CD14-positive monocyte (primary cell): Measurements from ENCODE around the gene CYP19A1. TPM values are rescaled to one million over a fixed set of nuclear protein-coding genes. Genes with fewer than 3 reads are reported as not detected.
A peak's percentile ranks its signal among the peaks of the same experiment; 100 is the strongest.

Experiments used
- DNase-seq, 3 donors: peaks; one replicate each; pipeline ENCODE4 v3.0.0-alpha.2; 2011 to 2022
- H2AFZ ChIP-seq: 2 replicates; pipeline ENCODE4 v1.6.0; 2012; ENCODE audit warnings: mild to moderate bottlenecking, low read depth, low read length, inconsistent platforms; ENCODE audit not compliant: insufficient read depth, poor library complexity, severe bottlenecking
- H3K27ac ChIP-seq, 2 donors: 1 replicate in 1 of 2; 2 replicates in 1 of 2; pipeline ENCODE4 v1.5.1; 2012 to 2013; ENCODE audit warnings: low read length in 2 of 2, control low read depth in 1 of 2, inconsistent platforms in 1 of 2, low read depth in 1 of 2, mild to moderate bottlenecking in 1 of 2
- H3K27me3 ChIP-seq, 2 donors: one replicate each; pipeline versions ENCODE4 v1.6.0 to v1.6.1; 2011 to 2013; ENCODE audit warnings: low read length in 2 of 2; ENCODE audit not compliant: control insufficient read depth in 2 of 2, insufficient read depth in 2 of 2
- H3K36me3 ChIP-seq, 2 donors: replicated peaks in 1 of 2; 1 replicate in 1 of 2; 2 replicates in 1 of 2; pipeline versions ENCODE4 v1.5.1 to v1.6.1; 2012 to 2013; ENCODE audit warnings: low read length in 2 of 2, control low read depth in 1 of 2, inconsistent platforms in 1 of 2, mild to moderate bottlenecking in 1 of 2; ENCODE audit not compliant: insufficient read depth in 2 of 2, control insufficient read depth in 1 of 2
- H3K4me1 ChIP-seq, 2 donors: 1 replicate in 1 of 2; 2 replicates in 1 of 2; pipeline versions ENCODE4 v1.5.1 to v1.6.1; 2012 to 2013; ENCODE audit warnings: low read length in 2 of 2, control low read depth in 1 of 2, inconsistent platforms in 1 of 2, mild to moderate bottlenecking in 1 of 2, moderate library complexity in 1 of 2; ENCODE audit not compliant: insufficient read depth in 2 of 2, control insufficient read depth in 1 of 2
- H3K4me2 ChIP-seq: replicated peaks from 2 replicates; pipeline ENCODE3; 2012; ENCODE audit warnings: low read length, moderate library complexity, mild to moderate bottlenecking; ENCODE audit not compliant: poor library complexity, severe bottlenecking; ENCODE audit errors: extremely low read depth
- H3K4me3 ChIP-seq, 3 experiments: fragments of 200-600 bp in 1 of 3; sonication (generic) in 1 of 3; replicated peaks in 1 of 3; 1 replicate in 2 of 3; 2 replicates in 1 of 3; pipeline ENCODE4 v1.5.1; 2011 to 2013; ENCODE audit warnings: low read length in 3 of 3, mild to moderate bottlenecking in 3 of 3, control low read depth in 2 of 3, low read depth in 2 of 3, inconsistent platforms in 1 of 3, moderate library complexity in 1 of 3
- H3K79me2 ChIP-seq: 2 replicates; pipeline ENCODE4 v1.6.0; 2012; ENCODE audit warnings: mild to moderate bottlenecking, control low read depth, inconsistent platforms, low read length, moderate library complexity; ENCODE audit not compliant: insufficient read depth
- H3K9ac ChIP-seq: 2 replicates; pipeline ENCODE4 v1.6.0; 2017; ENCODE audit warnings: low read length, mild to moderate bottlenecking; ENCODE audit not compliant: insufficient read depth, poor library complexity, severe bottlenecking
- H3K9me3 ChIP-seq, 2 donors: replicated peaks in 1 of 2; 1 replicate in 1 of 2; 2 replicates in 1 of 2; pipeline versions ENCODE4 v1.5.1 to v1.6.1; 2012 to 2013; ENCODE audit warnings: low read length in 2 of 2, control low read depth in 1 of 2; ENCODE audit not compliant: control insufficient read depth in 1 of 2, insufficient read depth in 1 of 2
- H4K20me1 ChIP-seq: 2 replicates; pipeline ENCODE4 v1.6.0; 2012; ENCODE audit warnings: mild to moderate bottlenecking, low read length, control low read depth, moderate library complexity; ENCODE audit not compliant: insufficient read depth
- H3K27ac Mint-ChIP-seq, 7 donors: one replicate each; pipeline ENCODE4 v1.8.0; 2020; ENCODE audit warnings: mild to moderate bottlenecking in 7 of 7, mixed read lengths in 7 of 7, moderate library complexity in 6 of 7, inconsistent platforms in 2 of 7
- H3K27me3 Mint-ChIP-seq, 3 donors: one replicate each; pipeline ENCODE4 v1.8.0; 2021 to 2022; ENCODE audit warnings: low read depth in 3 of 3, mild to moderate bottlenecking in 3 of 3, mixed read lengths in 3 of 3, moderate library complexity in 3 of 3, inconsistent platforms in 1 of 3
- H3K36me3 Mint-ChIP-seq, 2 donors: one replicate each; pipeline ENCODE4 v1.8.0; 2020; ENCODE audit warnings: mixed read lengths in 2 of 2, inconsistent platforms in 1 of 2, mild to moderate bottlenecking in 1 of 2
- H3K4me1 Mint-ChIP-seq: one replicate; pipeline ENCODE4 v1.8.0; 2020; ENCODE audit warnings: mild to moderate bottlenecking, mixed read lengths
- H3K4me3 Mint-ChIP-seq, 2 donors: one replicate each; pipeline ENCODE4 v1.8.0; 2020; ENCODE audit warnings: mild to moderate bottlenecking in 2 of 2, mixed read lengths in 2 of 2, moderate library complexity in 1 of 2
- H3K9me3 Mint-ChIP-seq, 7 donors: one replicate each; pipeline ENCODE4 v1.8.0; 2020 to 2022; ENCODE audit warnings: mixed read lengths in 7 of 7, mild to moderate bottlenecking in 6 of 7, moderate library complexity in 6 of 7, inconsistent platforms in 2 of 7
- CTCF ChIP-seq: fragments of 200-600 bp; IDR thresholded peaks from one replicate; pipeline ENCODE4 v1.8.0; 2022; ENCODE audit warnings: antibody characterized with exemption, mild to moderate bottlenecking
- WGBS: methylation state at CpG from one replicate; pipeline ENCODE4 v1.1.5; 2013; ENCODE audit warnings: missing lambda C conversion rate; ENCODE audit not compliant: insufficient coverage; 5-methylcytosine and 5-hydroxymethylcytosine counted together
- intact Hi-C, 2 donors: fragments of 100-400 bp; cut with micrococcal nuclease; formaldehyde crosslinking; loops; one replicate each; pipeline versions ENCODE4 v1.15.0 to v1.15.1; 2023
- polyA plus RNA-seq, 3 donors: library from polyadenylated mRNA; depleted of rRNA in 1 of 3; unstranded in 2 of 3; stranded (reverse) in 1 of 3; fragments of 300-500 nt in 2 of 3; fragments of >200 nt in 1 of 3; fragmentation: Illumina TruSeq in 2 of 3; gene quantifications; 1 replicate in 2 of 3; 2 replicates in 1 of 3; pipeline ENCODE4 v1.2.3, GENCODE V29; 2012 to 2021

The CYP19A1 gene
- polyA plus RNA-seq, 3 donors = not detected

DNA sequence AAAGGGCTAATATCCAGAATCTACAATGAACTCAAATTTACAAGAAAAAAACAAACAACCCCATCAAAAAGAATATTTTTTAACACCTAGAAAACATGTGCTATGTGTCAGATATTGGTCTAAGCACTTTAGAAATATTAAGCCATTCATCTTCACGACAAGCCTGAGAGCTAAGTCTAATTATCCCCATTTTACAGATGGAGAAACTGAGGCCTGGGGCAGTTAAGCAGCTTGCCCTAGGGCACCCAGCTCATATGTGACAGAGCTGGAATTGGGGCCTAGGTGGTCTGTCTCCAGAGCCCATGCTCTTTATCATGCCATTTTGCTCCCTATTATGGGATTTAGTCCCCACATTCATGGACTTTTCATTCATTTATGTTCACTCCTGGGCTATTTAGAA, 92.8 kb downstream of the CYP19A1 start:
- no peak overlapping the region for H2AFZ ChIP-seq
- H3K27me3 Mint-ChIP-seq = peaks cover 0 to 4% (median 4%) of the 10 kb centered on the region in 3 donors
- intact Hi-C loops = no loop called here
- H3K27me3 ChIP-seq = no peaks in the 10 kb centered on the region
- H3K36me3 ChIP-seq = no peaks in the 10 kb centered on the region
- H3K4me3 Mint-ChIP-seq = no peak overlapping the region
- no peak overlapping the region for H3K27ac Mint-ChIP-seq
- H3K4me2 ChIP-seq = no peak overlapping the region
- H3K36me3 Mint-ChIP-seq = no peaks in the 10 kb centered on the region
- peaks cover 0 to 4% (median 0%) of the 10 kb centered on the region in 7 donors for H3K9me3 Mint-ChIP-seq
- no peak for TF ChIP-seq CTCF
- no peak for DNase-seq
- no peak overlapping the region for H3K4me3 ChIP-seq
- no peaks in the 10 kb centered on the region for H3K79me2 ChIP-seq
- no peak overlapping the region for H3K9ac ChIP-seq
- peaks cover 25% of the 10 kb centered on the region for H3K4me1 Mint-ChIP-seq
- H3K4me1 ChIP-seq = peaks cover 15 to 23% of the 10 kb centered on the region in 2 donors
- H3K9me3 ChIP-seq = no peaks in the 10 kb centered on the region
- no peaks in the 10 kb centered on the region for H4K20me1 ChIP-seq
- H3K27ac ChIP-seq = no peak overlapping the region
- no CpG with 5 or more reads among the region's 1 CpG for WGBS

- Mint-ChIP-seq H3K36me3 (no peaks in the 10 kb centered on the region), H3K27ac (peak overlapping the region in 2 of 7 donors; percentile 10 to 51), H3K4me1 (peaks cover 30% of the 10 kb centered on the region), H3K4me3 (peak overlapping the region in 1 of 2 donors; percentile 52), H3K27me3 (peaks cover 0 to 5% (median 4%) of the 10 kb centered on the region in 3 donors), H3K9me3 (peaks cover 0 to 4% (median 0%) of the 10 kb centered on the region in 7 donors)
- H3K4me3 ChIP-seq = peak overlapping the region in 1 of 3 experiments; percentile 18
- H4K20me1 ChIP-seq = no peaks in the 10 kb centered on the region
- H3K27ac ChIP-seq = peak overlapping the region in 1 of 2 donors; percentile 21
- TF ChIP-seq CTCF = no peak
- no peaks in the 10 kb centered on the region for H3K36me3 ChIP-seq
- H3K4me1 ChIP-seq = peaks cover 15 to 23% of the 10 kb centered on the region in 2 donors
- intact Hi-C loops = no loop called here
- no peaks in the 10 kb centered on the region for H3K9me3 ChIP-seq
- H3K79me2 ChIP-seq = no peaks in the 10 kb centered on the region
- H3K27me3 ChIP-seq = no peaks in the 10 kb centered on the region
- no CpG with 5 or more reads among the region's 2 CpGs for WGBS
- no peak overlapping the region for H3K9ac ChIP-seq
- H2AFZ ChIP-seq = no peak overlapping the region
- H3K4me2 ChIP-seq = peak overlapping the region; percentile 24
- DNase-seq = peak in 2 of 3 donors; percentile 25 to 26
These were observed 94.0 kb downstream of the CYP19A1 start for GRCh38 chr15:51244423-51244869.
